CD8-positive, alpha-beta memory T cell (primary cell): Measurements from ENCODE around the gene ASL. TPM values are rescaled to one million over a fixed set of nuclear protein-coding genes. Genes with fewer than 3 reads are reported as not detected.
"Not testable (repeated sequence)": the region's sequence is repeated elsewhere in the genome, so short reads cannot be mapped to it uniquely, and the experiment has no call there.

Experiments
- CTCF ChIA-PET: fragments of 350-600 bp; sonication (Branson Sonifier 250); formaldehyde crosslinking; loops from one replicate; lab custom pipeline; 2021; ENCODE audit warnings: antibody characterized with exemption; lab: Charles Lee
- POLR2A ChIA-PET: fragments of 350-600 bp; sonication (Branson Sonifier 250); formaldehyde crosslinking; loops from one replicate; lab custom pipeline; 2021; ENCODE audit warnings: antibody characterized with exemption; lab: Charles Lee
- DNase-seq, 5 donors: peaks; one replicate each; pipeline versions ENCODE4 v3.0.0 to v3.0.0-alpha.2; 2020 to 2022; ENCODE audit warnings: mixed read lengths in 1 of 5
- H3K27ac ChIP-seq: one replicate; pipeline ENCODE4 v1.7.0; 2013; ENCODE audit warnings: low read depth, mild to moderate bottlenecking, low read length, moderate library complexity
- H3K27me3 ChIP-seq: 2 replicates; pipeline ENCODE4 v1.7.0; 2013; ENCODE audit warnings: low read length, mild to moderate bottlenecking; ENCODE audit not compliant: insufficient read depth, poor library complexity, severe bottlenecking
- H3K36me3 ChIP-seq: 2 replicates; pipeline ENCODE4 v1.7.0; 2013; ENCODE audit warnings: mild to moderate bottlenecking, low read length, moderate library complexity; ENCODE audit not compliant: insufficient read depth
- H3K4me1 ChIP-seq: 2 replicates; pipeline ENCODE4 v1.7.0; 2013; ENCODE audit warnings: mild to moderate bottlenecking, low read length, moderate library complexity; ENCODE audit not compliant: insufficient read depth
- H3K4me3 ChIP-seq: 2 replicates; pipeline ENCODE4 v1.7.0; 2013; ENCODE audit warnings: mild to moderate bottlenecking, low read length
- H3K9me3 ChIP-seq: 2 replicates; pipeline ENCODE4 v1.7.0; 2013; ENCODE audit warnings: mild to moderate bottlenecking, low read length
- H3K27ac Mint-ChIP-seq, 8 donors: one replicate each; pipeline ENCODE4 v1.8.0; 2020 to 2021; ENCODE audit warnings: mixed read lengths in 8 of 8, mild to moderate bottlenecking in 6 of 8, inconsistent platforms in 3 of 8, moderate library complexity in 3 of 8
- H3K27me3 Mint-ChIP-seq, 2 donors: one replicate each; pipeline ENCODE4 v1.8.0; 2020 to 2021; ENCODE audit warnings: mixed read lengths in 2 of 2, mild to moderate bottlenecking in 1 of 2, moderate library complexity in 1 of 2
- H3K36me3 Mint-ChIP-seq, 3 donors: one replicate each; pipeline ENCODE4 v1.8.0; 2020 to 2021; ENCODE audit warnings: mixed read lengths in 3 of 3, inconsistent platforms in 1 of 3, mild to moderate bottlenecking in 1 of 3
- H3K4me1 Mint-ChIP-seq, 3 donors: one replicate each; pipeline ENCODE4 v1.8.0; 2020 to 2021; ENCODE audit warnings: mixed read lengths in 3 of 3, inconsistent platforms in 1 of 3, mild to moderate bottlenecking in 1 of 3
- H3K4me3 Mint-ChIP-seq, 7 donors: one replicate each; pipeline ENCODE4 v1.8.0; 2020 to 2021; ENCODE audit warnings: mixed read lengths in 7 of 7, mild to moderate bottlenecking in 6 of 7, moderate library complexity in 4 of 7, inconsistent platforms in 2 of 7
- H3K9me3 Mint-ChIP-seq, 5 donors: one replicate each; pipeline ENCODE4 v1.8.0; 2020 to 2022; ENCODE audit warnings: mixed read lengths in 5 of 5, mild to moderate bottlenecking in 3 of 5, moderate library complexity in 2 of 5, inconsistent platforms in 1 of 5
- polyA plus RNA-seq: library from polyadenylated mRNA; unstranded; fragments of 300-500 nt; fragmentation: Illumina TruSeq; gene quantifications from one replicate; pipeline ENCODE4 v1.2.3, GENCODE V29; 2021
- total RNA-seq, 2 experiments: library from RNA; stranded (reverse); gene quantifications; one replicate each; pipeline ENCODE4 v1.2.3, GENCODE V29; 2021

ASL gene
- total and polyA plus RNA-seq, 3 experiments from 2014 or later = 14.1 to 27.7 (median 24.2) TPM

DNA sequence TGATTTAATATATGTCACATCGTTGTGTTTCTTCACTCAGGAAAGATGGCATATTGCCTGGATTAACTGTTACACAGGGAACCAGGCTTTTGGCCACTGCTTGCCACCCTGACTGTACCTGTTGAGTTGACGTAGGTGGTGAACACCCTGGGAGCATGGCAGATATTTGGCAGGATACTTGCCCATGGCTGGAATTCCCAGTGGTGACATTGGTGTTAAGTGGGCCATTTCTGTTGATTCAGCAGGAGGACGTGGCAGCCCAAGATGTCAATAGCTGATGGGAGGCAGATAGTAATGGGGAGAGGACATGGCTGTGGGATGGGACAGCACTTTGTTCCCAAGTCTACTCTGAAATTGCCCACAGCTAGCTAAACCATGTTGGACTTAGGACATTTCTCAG lies 51.6 kb downstream of the ASL start:
- POLR2A ChIA-PET, H3K9me3 ChIP-seq, H3K9me3 Mint-ChIP-seq, H3K27me3 Mint-ChIP-seq, H3K4me3 ChIP-seq, H3K27ac ChIP-seq, DNase-seq, H3K27me3 ChIP-seq, CTCF ChIA-PET, H3K4me3 Mint-ChIP-seq, H3K36me3 ChIP-seq: not testable (repeated sequence)
- peaks cover 47 to 49% (median 47%) of the 10 kb centered on the region in 3 donors for H3K4me1 Mint-ChIP-seq
- peak overlapping the region in 1 of 8 donors; percentile 71 for H3K27ac Mint-ChIP-seq
- H3K36me3 Mint-ChIP-seq = peaks cover under 1 to 30% (median 3%) of the 10 kb centered on the region in 3 donors
- peaks cover 18% of the 10 kb centered on the region for H3K4me1 ChIP-seq

DNA sequence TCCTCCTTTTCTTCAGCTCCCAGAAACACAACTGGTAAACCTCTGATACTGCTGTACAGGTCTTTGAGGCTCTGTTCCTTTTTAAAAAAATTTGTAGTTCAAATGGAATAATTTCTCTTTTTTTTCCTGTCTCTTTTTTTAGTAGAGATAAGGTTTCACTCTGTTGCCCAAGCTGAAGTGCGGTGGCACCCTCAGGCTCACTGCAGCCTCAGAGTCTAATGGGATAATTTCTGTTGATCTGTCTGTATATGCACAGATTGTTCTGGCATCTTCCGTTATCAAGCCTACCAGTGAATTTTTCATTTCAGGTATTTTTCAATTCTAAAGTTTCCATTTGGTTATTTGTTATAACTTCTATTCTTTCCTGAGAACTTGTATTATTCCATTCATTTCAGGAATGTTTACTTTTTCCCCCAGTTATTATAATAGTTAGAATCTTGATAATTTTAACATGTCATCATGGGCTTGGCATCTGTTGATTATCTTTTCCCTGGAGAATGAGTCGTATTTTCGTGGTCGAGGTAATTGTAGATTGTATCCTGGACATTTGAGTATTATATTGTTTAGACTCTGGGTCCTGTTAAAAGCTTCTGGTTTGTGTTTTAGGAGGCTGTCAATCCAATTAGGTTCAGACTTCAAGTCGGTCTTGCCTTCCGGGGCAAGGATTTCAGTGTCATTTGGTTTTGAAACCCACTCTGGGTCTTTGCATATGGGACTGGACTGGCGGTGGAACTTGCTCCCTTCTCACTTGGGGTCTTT lies 63.6 kb downstream of the ASL start:
- peaks cover 0 to 11% (median 10%) of the 10 kb centered on the region in 3 donors for H3K4me1 Mint-ChIP-seq
- no peaks in the 10 kb centered on the region for H3K4me1 ChIP-seq

DNA sequence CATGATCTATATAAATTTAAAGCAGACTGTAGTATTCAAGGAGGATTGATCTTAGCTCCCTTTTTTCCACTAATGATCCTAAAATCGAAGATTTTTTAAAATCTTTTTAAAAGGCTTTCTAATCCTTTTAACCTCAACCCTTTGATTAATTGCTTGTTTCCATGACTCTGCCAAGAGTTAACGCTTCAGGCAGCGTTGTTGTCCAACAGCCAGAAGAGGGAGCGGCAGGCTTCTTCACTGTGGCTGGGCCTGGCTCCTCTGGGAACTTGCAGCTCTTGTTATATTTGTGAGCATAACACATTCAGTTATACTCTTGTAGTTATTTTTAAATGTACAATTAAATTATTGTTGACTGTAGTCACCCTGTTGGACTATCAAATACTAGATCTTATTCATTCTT lies 65.3 kb downstream of the ASL start:
- Histone ChIP-seq H3K27ac (no peak overlapping the region), H3K9me3 (no peaks in the 10 kb centered on the region), H3K36me3 (peaks cover 41% of the 10 kb centered on the region), H3K4me3 (no peak overlapping the region), H3K4me1 (no peaks in the 10 kb centered on the region), H3K27me3 (no peaks in the 10 kb centered on the region)
- H3K4me1 Mint-ChIP-seq = peaks cover 7 to 15% (median 10%) of the 10 kb centered on the region in 3 donors
- CTCF ChIA-PET = no interaction called here
- no peaks in the 10 kb centered on the region for H3K27me3 Mint-ChIP-seq
- DNase-seq = no peak
- H3K27ac Mint-ChIP-seq = peak overlapping the region in 4 of 8 donors; percentile 7 to 51 (median 18)
- H3K9me3 Mint-ChIP-seq = no peaks in the 10 kb centered on the region
- peaks cover 20 to 88% (median 28%) of the 10 kb centered on the region in 3 donors for H3K36me3 Mint-ChIP-seq
- H3K4me3 Mint-ChIP-seq = no peak overlapping the region
- POLR2A ChIA-PET = no interaction called here

More for the DNA sequence above, 63.6 kb downstream of the ASL start:
- peaks cover 35% of the 10 kb centered on the region for H3K36me3 ChIP-seq
- no peaks in the 10 kb centered on the region for H3K27me3 Mint-ChIP-seq
- H3K4me3 ChIP-seq = no peak overlapping the region
- H3K9me3 Mint-ChIP-seq = no peaks in the 10 kb centered on the region
- H3K36me3 Mint-ChIP-seq = peaks cover 20 to 88% (median 24%) of the 10 kb centered on the region in 3 donors
- no peak for DNase-seq
- no peak overlapping the region for H3K27ac ChIP-seq
- no peaks in the 10 kb centered on the region for H3K9me3 ChIP-seq
- H3K4me3 Mint-ChIP-seq = no peak overlapping the region
- no peak overlapping the region for H3K27ac Mint-ChIP-seq
- ChIA-PET CTCF (interaction anchor here (0.5 kb wide), 1 partner anchor 31 kb away, joined by 3 read pairs; no protein-coding TSS in a partner anchor), POLR2A (no interaction called here)
- H3K27me3 ChIP-seq = no peaks in the 10 kb centered on the region

DNA sequence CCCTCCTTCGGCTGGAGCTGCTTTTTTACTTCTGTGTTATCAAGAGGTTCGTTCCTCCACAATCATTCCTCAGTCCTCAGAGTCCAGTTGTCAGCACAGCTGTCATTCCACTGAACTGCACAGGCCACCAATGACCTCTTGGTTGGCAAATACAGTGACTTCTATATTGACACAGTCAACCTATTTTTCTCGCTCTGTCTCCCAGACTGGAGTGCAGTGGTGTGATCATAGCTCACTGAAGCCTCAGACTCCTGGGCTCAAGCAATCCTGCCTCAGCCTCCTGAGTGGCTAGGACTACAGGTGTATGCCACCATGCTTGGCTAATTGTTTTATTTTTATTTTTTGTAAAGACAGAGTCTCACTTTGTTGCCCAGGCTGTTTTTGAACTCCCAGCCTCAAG lies 66.7 kb downstream of the ASL start:
- Histone ChIP-seq H3K36me3 (peaks cover 45% of the 10 kb centered on the region), H3K4me3 (no peak overlapping the region), H3K4me1 (no peaks in the 10 kb centered on the region), H3K27me3 (no peaks in the 10 kb centered on the region), H3K27ac (no peak overlapping the region), H3K9me3 (no peaks in the 10 kb centered on the region)
- Mint-ChIP-seq H3K36me3 (peaks cover 16 to 90% (median 30%) of the 10 kb centered on the region in 3 donors), H3K27me3 (no peaks in the 10 kb centered on the region), H3K9me3 (no peaks in the 10 kb centered on the region), H3K4me3 (no peak overlapping the region), H3K4me1 (peaks cover 11 to 19% (median 15%) of the 10 kb centered on the region in 3 donors), H3K27ac (peak overlapping the region in 2 of 8 donors; percentile 17 to 54)
- ChIA-PET CTCF (no interaction called here), POLR2A (no interaction called here)
- DNase-seq = no peak

DNA sequence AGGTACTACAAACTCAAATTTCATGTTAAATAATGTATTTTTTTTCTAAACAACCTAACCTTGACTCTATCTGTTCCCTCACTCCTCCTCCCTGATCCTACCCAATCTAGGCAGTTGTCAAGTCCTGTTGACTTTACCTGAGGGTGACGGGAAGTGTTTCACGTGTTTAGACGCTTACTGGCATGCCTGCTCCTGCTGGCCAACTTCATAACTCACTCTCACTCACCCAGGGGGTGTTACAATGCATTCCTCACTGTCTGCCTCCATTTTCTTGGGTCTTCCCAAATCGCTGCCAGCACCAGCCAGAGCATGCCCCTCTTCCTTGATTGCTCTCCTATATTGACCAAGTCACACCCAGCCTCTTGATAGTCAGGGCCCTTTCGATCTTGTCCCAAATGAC lies 67.4 kb downstream of the ASL start:
- CTCF ChIA-PET = no interaction called here

More for the DNA sequence above, 67.4 kb downstream of the ASL start:
- H3K36me3 ChIP-seq = peaks cover 45% of the 10 kb centered on the region
- H3K27me3 Mint-ChIP-seq = no peaks in the 10 kb centered on the region
- peaks cover 9 to 24% (median 17%) of the 10 kb centered on the region in 3 donors for H3K4me1 Mint-ChIP-seq
- no peak overlapping the region for H3K27ac ChIP-seq
- DNase-seq = no peak
- H3K4me3 Mint-ChIP-seq = no peak overlapping the region
- peaks cover 14 to 88% (median 28%) of the 10 kb centered on the region in 3 donors for H3K36me3 Mint-ChIP-seq
- no peaks in the 10 kb centered on the region for H3K27me3 ChIP-seq
- H3K9me3 ChIP-seq = no peaks in the 10 kb centered on the region
- H3K4me3 ChIP-seq = no peak overlapping the region
- H3K27ac Mint-ChIP-seq = peak overlapping the region in 6 of 8 donors; percentile 8 to 64 (median 12)
- POLR2A ChIA-PET = no interaction called here
- no peaks in the 10 kb centered on the region for H3K9me3 Mint-ChIP-seq
- peaks cover under 1% of the 10 kb centered on the region for H3K4me1 ChIP-seq

Other genes with a start within 250 kb of the ASL start
- gene VKORC1L1, start 202.7 kb upstream of the ASL start, total RNA-seq = 10 to 100 TPM; 26.2 to 27.7 TPM
- gene VKORC1L1, start 202.7 kb upstream of the ASL start, polyA plus RNA-seq = 4.0 TPM
- gene GUSB, start 93.6 kb upstream of the ASL start, total RNA-seq = 10 to 100 TPM; 48.1 to 51.9 TPM
- gene GUSB, start 93.6 kb upstream of the ASL start, polyA plus RNA-seq = 53.9 TPM
- gene CRCP, start 39.0 kb downstream of the ASL start, total RNA-seq = 10 to 100 TPM; 34.1 to 35.4 TPM
- gene CRCP, start 39.0 kb downstream of the ASL start, polyA plus RNA-seq = 33.7 TPM
- 1 to 10 TPM; 1.7 to 1.9 TPM for gene TPST1, start 129.5 kb downstream of the ASL start, total RNA-seq
- gene TPST1, start 129.5 kb downstream of the ASL start, polyA plus RNA-seq = 2.7 TPM